ENCODE measurements around the gene MOCOS.
"Not testable (repeated sequence)": the region's sequence is repeated elsewhere in the genome, so short reads cannot be mapped to it uniquely, and the experiment has no call there.

MOCOS gene

DNA sequence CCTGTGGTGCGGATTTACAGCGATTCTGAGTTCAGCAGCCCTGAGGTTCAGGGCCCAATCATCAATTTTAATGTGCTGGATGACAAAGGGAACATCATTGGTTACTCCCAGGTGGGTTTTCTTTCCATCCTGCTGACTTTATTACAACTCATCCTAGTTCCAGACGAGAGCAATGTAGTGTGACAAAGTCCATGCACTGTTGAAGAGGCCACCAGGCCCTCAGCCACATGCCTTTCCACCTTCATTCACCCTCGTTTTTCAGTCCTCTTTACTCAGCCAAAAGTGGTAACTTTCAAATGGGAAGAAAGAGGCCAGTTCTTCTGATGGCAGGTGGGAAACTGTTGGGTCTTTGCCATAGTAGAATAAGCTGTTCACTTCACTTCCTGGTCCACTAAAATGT is 17.9 kb downstream of the MOCOS start:
- no peak for DNase-seq

DNA sequence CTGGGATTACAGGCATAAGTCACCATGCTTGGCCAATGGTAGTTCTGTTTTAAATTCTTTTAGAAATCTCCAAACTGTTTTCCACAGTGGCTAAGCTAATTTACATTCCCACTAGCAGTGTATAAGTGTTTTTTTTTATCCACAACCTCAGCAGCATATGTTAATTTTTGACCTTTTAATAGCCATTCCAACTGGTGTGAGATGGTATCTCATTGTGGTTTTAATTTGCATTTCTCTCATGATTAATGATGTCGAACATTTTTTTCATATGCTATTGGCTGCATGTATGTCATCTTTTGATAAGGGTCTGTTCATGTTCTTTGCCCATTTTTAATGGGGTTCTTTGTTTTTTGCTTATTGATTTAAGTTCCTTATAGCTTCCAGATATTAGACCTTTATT is 20.0 kb downstream of the MOCOS start:
- DNase-seq, result no peak

DNA sequence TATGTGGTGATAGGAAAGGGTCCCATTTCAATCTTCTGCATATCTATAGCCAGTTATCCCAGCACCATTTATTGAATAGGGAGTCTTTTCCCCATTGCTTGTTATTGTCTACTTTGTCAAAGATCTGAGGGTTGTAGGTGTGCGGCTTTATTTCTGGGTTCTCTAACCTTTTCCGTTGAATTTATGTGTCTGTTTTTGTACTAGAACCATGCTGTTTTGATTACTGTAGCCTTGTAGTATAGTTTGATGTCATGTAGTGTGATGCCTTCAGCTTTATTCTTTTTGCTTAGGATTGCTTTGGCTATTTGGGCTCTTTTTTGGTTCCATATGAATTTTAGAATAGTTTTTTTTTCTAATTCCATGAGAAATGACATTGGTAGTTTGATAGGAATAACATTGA is 20.7 kb downstream of the MOCOS start:
- DNase-seq, result not testable (repeated sequence)

DNA sequence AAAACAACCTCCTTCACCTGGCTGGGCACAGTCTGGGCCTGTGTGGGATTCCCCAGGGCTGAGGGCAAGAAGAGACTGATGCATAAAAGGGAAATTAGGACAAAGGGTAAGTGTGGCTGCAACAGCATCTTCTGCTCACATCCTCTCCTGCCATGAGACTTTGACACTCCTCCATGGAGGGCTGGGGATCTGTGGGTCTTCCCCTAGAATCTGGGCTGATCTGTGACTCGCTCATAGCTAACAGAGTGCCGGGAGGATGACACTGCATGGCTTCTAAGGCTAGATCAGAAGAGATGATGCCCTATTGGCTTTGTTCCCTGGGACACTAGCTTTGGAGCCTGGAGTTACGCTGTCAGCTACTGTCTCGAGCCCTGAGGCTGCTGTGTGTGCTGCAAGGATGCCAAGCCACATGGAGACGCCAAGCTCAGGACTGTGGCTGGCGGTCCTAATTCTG is 24.3 kb downstream of the MOCOS start:
- DNase-seq, result no peak

DNA sequence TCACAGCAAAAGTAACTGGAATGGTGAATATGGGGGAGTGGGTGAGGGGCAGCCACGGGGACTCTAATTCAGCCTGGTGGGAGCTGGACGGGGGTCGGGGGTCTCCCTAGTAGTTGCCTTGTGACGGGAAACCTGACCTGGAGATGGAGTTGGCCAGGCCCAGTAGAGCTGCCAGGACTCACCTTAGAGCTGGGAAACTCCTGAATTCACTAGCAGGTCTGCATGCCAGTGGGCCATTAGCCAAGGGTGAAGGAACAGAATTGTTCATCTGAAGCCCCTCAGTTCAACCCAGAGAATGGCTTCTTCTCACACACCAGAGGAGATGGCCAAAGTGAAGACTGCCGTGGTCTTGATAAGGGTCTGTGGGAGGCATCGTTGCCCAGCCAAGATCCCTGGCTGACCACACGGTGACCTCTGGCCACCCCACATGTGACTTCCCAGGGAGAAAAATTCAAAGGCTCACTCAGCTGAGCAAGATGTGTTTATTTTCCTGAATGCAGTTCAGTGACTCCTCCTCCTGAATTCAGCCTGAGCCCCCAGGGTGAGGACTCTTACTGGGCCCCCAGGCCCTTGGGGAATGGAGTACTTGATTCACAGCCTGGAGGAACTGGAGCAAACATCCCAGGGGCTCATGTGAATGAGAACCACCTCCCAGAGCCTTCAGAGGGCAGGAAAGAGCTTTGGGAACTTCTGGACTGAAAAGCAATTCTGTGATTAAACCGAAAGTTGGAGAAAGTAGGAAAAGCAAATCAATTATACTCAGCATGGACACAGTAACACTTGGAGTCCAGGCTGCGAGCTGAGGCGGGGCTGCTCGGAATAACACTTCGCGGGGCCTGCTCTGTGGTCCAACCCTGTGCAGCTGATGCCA is 25.2 kb downstream of the MOCOS start:
- DNase-seq, result no peak

DNA sequence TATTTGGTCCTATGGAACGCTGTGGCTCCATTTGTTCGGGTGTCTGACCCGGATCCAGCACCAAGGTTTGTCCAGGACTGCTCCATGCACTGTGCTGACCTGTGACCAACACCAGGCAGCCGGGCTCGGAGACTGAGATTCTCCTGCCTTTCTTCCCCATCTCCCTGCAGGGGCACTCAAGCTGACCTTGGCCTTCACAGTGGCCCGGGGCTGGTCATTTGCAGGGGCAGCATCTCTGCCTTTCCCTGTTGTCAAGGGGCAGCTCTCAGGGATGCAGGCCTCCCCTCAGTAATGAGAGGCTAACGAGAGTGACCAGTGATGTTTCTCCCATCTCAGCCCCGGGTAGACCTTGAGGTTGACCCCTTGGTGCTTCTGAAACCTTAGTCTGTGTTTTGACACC is 27.5 kb downstream of the MOCOS start:
- DNase-seq, result no peak

DNA sequence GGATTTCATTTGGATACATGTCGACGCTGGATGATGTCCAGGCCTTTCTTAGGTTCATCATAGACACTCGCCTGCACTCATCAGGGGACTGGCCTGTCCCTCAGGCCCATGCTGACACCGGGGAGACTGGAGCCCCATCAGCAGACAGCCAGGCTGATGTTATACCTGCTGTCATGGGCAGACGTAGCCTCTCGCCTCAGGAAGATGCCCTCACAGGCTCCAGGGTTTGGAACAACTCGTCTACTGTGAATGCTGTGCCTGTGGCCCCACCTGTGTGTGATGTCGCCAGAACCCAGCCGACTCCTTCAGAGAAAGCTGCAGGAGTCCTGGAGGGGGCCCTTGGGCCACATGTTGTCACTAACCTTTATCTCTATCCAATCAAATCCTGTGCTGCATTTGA is 28.3 kb downstream of the MOCOS start:
- no peak for DNase-seq

DNA sequence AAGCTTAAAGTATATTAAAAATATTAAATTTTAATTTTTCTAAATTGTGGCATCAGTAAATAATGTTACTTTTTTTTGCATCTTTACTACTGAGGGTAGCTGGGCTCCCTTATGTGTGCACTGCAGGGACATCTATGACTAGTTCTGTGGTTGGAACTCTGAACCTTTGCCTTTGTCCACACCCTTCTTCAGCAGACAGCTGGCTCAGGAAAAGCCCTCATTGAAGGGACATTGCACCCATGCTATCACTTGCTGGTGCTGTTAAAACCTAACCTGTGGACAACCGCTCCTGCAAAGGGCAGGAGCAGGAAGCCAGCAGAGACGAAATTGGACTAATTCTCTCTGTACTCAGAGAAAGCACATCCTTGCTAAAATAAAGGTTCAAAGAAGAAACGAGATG is 30.1 kb downstream of the MOCOS start:
- no peak for DNase-seq

DNA sequence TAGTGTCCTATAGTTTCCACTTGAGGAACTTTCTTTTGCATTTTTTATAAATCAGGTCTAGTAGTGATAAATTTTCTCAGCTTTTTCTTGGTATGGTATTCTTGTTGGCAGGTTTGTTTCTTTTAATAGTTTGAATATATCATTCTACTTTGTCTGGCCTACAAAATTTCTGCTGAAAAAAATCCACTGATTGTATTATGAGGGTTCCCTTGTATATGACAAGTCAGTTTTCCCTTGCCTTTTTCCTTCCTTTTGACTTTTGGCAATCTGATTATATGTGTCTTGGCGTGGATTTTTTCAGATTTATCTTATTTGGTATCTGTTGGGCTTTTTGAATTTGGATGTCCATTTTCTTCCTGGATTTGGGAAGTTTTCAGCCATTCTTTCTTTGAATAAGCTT is 41.9 kb downstream of the MOCOS start:
- no peak for DNase-seq

DNA sequence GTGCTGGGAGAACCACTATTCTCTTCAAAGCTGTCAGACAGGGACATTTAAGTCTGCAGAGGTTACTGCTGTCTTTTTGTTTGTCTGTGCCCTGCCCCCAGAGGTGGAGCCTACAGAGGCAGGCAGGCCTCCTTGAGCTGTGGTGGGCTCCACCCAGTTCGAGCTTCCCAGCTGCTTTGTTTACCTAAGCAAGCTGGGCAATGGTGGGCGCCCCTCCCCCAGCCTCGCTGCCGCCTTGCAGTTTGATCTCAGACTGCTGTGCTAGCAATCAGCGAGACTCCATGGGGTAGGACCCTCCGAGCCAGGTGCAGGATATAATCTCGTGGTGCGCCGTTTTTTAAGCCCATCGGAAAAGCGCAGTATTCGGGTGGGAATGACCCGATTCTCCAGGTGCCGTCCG is 53.2 kb downstream of the MOCOS start:
- DNase-seq, result not testable (repeated sequence)

DNA sequence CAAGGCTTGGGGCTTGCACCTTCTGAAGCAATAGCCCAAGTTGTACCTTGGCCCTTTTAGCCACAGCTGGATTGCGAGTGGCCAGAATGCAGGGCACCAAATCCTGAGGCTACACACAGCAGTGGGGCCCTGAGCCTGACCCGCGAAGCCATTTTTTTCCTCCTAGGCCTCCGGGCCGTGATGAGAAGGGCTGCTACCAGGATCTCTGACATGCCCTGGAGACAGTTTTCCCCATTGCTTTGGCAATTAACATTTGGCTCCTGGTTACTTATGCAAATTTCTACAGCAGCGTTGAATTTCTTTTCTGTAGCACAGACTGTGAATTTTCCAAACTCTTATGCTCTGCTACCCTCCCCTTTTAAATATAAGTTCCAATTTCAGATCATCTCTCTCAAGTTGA is 54.5 kb downstream of the MOCOS start:
- DNase-seq, result no peak

DNA sequence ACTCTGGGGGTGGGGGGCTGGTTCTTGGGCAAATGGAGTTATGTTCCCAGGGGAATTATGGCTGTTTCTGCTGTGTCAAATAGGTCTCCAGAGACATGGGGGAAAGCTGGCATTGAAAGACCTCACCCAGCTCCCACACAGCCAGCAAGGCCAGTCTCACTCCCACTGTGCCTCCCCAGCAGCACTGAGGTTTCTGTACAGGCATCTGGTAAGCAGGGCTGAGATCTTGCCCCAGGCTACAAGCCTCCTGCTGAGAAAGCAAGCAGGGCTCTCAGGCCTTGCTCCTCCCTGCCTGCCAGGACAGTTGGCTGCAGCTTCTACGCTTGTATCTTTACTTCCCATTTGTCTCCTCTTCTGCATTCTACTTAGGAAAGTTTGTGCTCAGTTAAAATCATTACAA is 59.7 kb downstream of the MOCOS start:
- no peak for DNase-seq

DNA sequence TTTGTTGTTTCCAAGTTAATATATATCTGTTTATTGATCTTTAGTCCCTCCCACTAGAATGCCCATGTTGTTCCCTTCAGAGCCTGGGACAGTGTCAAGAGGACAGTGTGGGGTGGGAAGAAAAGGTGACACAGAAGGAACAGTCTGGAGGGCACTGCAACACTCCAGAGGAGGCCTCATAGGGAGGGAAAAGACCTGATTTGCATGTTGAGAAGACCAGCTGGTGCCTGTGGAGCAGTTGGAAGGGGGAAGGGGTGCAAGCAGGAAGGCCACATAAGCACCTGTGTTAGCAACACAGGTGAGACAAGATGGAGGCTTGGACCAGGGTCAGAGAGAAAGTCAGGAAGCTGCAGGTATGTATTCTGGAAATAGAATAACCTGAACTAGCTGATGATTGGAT is 62.1 kb downstream of the MOCOS start:
- no peak for DNase-seq

DNA sequence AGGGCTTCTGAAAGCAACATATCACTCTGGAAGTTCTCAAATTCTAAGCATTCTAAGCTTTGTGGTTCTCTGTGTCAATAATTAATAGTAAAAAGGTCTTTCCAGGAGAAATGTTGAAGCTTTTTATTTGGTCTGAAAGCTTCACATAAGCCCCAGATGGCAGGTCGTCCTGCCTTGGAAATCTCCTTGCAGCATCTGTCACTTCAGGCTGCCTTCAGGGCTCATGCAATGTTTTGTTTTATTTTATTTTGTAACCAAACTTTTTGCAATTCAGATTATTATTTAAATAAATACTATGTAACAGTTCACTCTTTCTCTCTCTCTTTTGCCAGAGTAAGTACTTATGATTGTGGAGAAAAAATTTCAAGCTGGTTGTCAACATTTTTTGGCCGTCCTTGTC is 63.5 kb downstream of the MOCOS start:
- DNase-seq, result no peak

DNA sequence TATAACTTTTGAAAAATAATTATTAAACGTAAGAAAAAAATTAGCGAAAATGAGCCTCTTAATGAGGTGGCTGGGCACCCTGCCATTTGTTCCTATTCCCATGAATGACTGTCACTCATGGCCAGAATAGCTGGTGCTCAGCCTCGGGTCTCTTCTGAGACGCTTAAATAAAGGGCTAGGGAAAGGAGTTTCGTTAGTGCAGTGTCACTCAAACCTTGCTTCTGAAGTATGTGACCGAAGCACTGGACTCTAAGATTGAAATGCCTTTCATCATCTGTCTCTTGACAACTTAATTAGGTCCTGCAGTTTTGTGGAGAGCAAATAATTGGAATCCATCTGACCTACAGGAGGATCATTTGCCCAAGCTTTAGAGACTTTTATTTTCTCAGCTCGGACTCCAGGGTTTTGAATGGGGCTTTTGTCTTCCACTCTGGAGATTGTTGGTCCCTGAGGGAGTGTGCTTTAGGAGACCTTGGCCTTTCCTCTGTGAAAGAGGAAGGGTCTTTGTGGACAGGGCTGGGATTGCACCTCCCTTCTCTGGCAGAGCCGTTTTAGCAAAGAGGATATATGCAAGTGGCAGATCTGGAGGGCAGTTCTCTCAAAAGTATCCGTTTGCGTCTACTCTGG is 67.9 kb downstream of the MOCOS start:
- no peak for DNase-seq

DNA sequence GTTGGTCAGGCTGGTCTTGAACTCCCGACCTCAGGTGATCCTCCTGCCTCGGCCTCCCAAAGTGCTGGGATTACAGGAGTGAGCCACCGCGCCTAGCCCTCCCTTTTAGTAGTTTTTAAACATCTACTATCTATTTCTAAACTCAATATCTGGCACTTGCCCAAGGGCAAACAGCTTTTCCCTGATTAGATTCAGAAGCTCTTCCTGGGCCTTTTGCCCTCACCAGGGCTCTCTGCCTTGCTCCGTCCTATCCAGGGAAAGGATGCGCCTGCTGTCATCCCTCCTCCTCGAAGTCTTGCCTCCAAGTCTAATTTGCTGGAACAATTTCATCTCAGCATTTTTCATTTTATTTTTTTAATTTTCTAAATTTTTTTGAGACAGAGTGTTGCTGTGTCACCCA is 68.8 kb downstream of the MOCOS start:
- DNase-seq, result no peak

DNA sequence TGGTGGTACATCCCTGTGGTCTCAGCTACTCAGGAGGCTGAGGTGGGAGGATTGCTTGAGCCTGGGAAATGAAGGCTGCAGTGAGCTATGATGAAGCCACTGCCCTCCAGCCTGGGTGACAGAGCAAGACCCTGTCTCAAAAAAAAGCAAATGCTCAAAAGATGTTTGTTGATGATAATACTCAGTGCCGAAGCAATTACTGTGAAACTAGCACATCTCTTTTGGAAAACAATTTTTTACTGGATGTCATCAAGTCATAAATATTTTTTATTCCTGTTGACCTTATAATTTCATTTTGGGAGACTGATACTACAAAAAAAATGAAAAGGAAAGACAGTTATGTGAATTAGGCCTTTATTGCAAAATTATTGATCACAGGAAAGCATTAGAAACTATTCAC is 75.7 kb downstream of the MOCOS start:
- no peak for DNase-seq

DNA sequence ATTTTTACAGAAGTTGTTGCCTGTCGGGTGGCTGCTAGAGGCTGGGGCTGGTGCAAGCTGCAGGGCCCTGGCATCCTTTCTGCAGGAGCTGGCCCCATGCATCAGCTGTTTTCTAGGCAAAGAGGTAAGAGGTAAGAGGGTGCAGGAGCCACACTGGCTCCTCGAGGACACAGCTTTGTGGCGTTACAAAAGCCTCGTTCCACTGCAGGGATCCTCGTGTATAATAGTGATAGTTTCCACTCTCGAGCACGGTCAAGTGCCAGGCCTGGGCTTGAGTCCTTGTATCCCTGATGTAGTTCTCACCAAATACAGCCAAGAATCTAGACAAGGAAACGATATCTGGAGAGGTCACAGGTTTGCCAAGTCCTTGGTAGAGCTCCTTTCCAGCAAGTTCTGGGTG is 77.0 kb downstream of the MOCOS start:
- no peak for DNase-seq

DNA sequence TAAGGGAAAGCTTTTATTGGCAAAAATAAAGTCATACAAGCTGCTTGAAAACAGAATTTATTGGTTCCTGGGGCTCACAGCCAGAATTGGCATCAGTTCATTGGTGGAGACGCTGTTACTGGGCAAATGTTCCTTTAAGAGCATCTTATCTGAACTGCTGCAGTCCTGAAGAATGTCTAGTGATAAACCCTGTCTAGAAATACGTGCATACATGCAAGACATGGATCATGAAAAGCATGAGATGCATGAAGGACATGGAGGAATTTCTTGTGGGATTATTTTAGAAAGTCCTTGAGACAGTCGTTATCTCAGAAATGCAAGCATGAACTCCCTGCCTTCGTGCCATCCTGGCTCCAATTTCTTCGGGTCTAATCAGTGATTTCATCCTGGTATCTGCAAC is 77.7 kb downstream of the MOCOS start:
- DNase-seq, result no peak

DNA sequence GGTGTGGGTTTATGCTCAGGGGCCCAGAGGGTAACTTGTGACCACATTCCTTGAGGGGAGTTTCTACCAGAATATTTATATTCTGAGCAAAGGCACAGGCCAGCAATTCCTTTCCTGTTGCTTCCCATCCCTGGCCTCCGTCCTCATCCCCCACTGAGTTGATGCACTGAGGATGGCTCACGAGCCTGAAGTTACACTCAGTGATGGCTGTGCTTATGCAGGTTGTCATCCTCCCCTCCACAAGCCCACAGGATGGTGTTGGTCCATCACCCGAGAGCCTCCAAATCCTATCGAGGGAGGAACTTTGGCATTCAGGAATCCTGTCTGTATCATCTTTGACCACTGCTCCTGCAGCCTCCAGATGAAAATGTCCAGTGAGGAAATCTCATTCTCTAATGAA is 81.9 kb downstream of the MOCOS start:
- DNase-seq, result no peak

DNA sequence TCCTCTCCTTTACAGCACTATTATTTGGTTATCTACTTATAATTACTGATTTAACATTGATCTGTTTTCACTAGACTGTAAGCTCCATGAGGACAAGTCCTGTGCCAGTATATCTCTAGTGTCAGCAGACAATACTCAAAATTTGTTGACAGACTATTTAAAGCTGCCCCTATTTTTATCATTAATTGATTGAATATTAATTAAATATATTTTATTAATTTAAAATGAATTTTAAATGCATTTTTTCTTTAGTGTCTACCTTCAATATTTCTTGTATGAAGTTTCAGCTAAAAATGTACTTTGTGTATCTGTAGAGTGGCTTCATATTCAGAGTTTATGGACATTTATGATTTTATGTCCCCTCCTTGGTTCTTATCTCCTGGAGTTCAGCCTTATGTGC is 83.9 kb downstream of the MOCOS start:
- no peak for DNase-seq

DNA sequence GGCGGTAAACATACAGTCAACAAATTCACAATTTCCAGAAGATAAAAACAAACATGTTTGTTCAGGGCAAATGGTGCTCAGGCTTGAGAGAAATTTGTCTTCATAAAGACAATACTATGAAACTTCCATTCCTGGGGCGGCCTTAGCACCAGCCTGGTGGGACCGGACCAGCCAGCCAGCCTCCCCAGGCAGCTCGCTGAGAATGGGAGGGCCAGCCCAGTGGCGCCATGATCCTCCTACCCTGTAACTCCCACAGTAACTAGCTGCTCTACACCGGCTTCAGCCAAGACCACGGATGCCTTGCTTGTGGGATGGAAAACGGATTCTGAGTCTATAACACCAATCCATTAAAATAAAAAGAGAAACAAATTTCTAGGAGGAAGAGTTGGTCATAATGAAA is 86.0 kb downstream of the MOCOS start:
- DNase-seq, result no peak

DNA sequence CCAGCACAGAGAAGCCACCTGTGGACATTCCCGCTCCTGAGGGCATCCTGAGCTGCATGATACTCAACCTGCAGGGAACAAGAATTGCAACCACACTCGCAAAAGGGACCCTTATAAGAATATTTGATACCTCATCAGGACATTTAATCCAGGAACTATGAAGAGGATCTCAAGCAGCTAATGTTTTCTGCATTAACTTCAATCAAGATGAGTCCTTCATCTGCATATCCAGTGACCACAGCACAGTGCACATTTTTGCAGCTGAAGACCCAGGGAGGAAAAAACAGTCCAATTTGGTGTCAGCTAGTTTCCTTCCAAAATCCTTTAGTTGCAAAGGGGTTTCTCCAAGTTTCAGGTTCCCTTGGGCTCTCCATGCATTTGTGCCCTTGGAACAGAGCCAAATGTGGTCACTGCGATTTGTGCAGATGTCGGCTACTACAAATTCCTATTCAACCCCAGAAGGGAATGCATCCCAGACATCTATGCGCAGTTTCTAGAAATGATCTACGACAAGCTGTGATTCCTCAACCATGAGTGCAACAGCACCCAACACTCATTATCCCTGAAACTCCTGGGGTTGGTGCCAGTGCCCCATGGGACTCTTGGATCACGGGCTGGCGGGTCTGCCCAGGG is 86.9 kb downstream of the MOCOS start:
- no peak for DNase-seq

DNA sequence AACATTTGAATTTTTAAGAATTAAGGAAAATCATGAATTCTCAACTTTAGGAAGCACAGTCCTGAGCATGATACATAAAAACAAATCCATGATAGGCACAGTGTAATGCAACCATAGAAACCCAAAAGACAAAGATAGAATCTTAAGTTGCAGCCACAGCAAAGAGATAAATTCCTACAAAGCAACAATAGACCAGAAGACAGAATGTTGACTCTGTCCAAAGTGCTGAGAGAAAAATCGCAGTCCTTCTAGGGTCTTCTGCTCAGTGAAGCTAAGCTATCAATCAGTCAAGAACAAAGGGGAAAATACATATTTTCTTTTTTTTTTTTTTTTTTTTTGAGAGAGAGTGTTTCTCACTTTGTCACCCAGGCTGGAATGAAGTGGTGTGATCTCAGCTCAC is 88.3 kb downstream of the MOCOS start:
- no peak for DNase-seq
